PC-3 (cell line): ENCODE data around the gene ARRDC3.

Source experiments
- EZH2 ChIP-seq: fragments of 300-600 bp; sonication (generic); IDR thresholded peaks from one replicate; pipeline ENCODE4 v1.6.1; 2017; ENCODE audit warnings: antibody characterized with exemption, mild to moderate bottlenecking, low read length; ENCODE audit not compliant: unreplicated experiment
- TF ChIP-seq, protein P1 (sequence below): fragments of 300-600 bp; sonication (generic); conservative IDR thresholded peaks from 2 replicates; pipeline ENCODE4 v1.5.1; 2017; ENCODE audit warnings: antibody characterized with exemption, low read depth, mild to moderate bottlenecking, low read length

DNA sequence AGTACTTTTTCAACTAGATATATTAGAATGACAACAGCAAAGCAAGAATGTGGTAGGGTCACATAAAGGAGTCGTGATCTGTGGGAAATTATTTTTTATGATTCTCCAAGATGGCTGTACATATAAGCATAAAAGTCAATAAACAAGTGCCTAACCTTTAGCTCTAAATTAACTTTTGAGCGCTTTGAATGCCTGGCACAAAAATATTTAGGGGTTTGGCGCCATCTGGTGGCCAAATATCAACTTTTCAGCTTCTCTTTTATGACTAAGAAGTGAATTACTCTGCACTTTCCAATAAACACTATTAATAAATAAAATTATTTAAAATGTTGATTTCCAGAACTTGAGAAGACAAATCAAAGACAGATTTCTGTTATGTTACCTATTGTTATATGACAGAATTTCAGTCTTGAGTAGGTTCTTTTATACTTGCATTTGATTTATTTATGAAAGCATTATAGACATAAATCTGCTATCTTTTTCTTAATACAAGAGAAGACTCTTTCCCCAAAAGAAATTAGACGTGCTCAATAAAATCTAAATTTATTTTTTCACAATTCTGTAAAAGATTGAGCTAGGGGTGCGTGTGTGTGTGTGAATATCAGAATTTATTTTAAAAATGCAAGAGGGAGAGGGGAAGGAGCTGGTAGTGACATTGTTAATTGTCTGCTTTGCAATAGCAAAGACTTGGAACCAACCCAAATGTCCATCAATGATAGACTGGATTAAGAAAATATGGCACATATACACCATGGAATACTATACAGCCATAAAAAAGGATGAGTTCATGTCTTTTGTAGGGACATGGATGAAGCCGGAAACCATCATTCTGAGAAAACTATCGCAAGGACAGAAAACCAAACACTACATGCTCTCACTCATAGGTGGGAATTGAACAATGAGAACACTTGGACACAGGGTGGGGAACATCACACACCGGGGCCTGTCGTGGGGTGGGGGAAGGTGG, 36.7 kb upstream of the ARRDC3 start:
- TF ChIP-seq, protein P1, sequence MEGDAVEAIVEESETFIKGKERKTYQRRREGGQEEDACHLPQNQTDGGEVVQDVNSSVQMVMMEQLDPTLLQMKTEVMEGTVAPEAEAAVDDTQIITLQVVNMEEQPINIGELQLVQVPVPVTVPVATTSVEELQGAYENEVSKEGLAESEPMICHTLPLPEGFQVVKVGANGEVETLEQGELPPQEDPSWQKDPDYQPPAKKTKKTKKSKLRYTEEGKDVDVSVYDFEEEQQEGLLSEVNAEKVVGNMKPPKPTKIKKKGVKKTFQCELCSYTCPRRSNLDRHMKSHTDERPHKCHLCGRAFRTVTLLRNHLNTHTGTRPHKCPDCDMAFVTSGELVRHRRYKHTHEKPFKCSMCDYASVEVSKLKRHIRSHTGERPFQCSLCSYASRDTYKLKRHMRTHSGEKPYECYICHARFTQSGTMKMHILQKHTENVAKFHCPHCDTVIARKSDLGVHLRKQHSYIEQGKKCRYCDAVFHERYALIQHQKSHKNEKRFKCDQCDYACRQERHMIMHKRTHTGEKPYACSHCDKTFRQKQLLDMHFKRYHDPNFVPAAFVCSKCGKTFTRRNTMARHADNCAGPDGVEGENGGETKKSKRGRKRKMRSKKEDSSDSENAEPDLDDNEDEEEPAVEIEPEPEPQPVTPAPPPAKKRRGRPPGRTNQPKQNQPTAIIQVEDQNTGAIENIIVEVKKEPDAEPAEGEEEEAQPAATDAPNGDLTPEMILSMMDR = peak; percentile 85
- no peak for TF ChIP-seq EZH2
